HCT116 (cell line): ENCODE results near the gene DENND4C. TPM values are rescaled to one million over a fixed set of nuclear protein-coding genes. Genes with fewer than 3 reads are reported as not detected.

ENCODE experiments used
- ATAC-seq: fragments of 200-7000 bp; cut with Tn5 transposase; 2 replicates; pipeline ENCODE4 v1.9.1; 2020; ENCODE audit warnings: mild to moderate bottlenecking, moderate library complexity
- BruUV-seq: library from RNA; stranded (reverse); fragments of 400-500 nt; replicated peaks from 2 replicates; lab custom pipeline; 2021; lab: Mats Ljungman, UMichigan
- CTCF ChIA-PET: fragments of 300-600 bp; sonication (Branson Sonifier 250); formaldehyde crosslinking; loops from one replicate; lab custom pipeline; 2021; ENCODE audit warnings: antibody characterized with exemption; lab: Charles Lee
- POLR2A ChIA-PET: fragments of 300-600, 350-600 bp; sonication (Branson Sonifier 250); formaldehyde crosslinking; loops from one replicate; lab custom pipeline; 2021; ENCODE audit warnings: antibody characterized with exemption; lab: Charles Lee
- RAD21 ChIA-PET, 2 experiments: fragments of 300-600 bp; sonication (Branson Sonifier 250); formaldehyde crosslinking; loops; one replicate each; lab custom pipeline; 2023; ENCODE audit warnings: low total read pairs in 2 of 2; ENCODE audit not compliant: uncharacterized antibody in 2 of 2, unreplicated experiment in 2 of 2, low non-redundant PET in 1 of 2; lab: Charles Lee
- DNase-seq: peaks from one replicate; pipeline ENCODE4 v3.0.0-alpha.2; 2010; ENCODE audit warnings: low read depth, low spot score
- H2AFZ ChIP-seq: fragments of 200-600 bp; shearing (Covaris generic), sonication (generic); 2 replicates; pipeline ENCODE4 v1.6.1; 2017; ENCODE audit warnings: low read depth, mixed run types, mixed read lengths, antibody characterized with exemption, low read length; ENCODE audit not compliant: poor library complexity, severe bottlenecking
- H3K27ac ChIP-seq: 2 replicates; pipeline ENCODE4 v1.5.1; 2012; ENCODE audit warnings: low read depth, low read length
- H3K27me3 ChIP-seq: fragments of 200-600 bp; sonication (generic); 2 replicates; pipeline ENCODE4 v1.6.1; 2016; ENCODE audit warnings: mixed run types, low read length, mixed read lengths; ENCODE audit not compliant: insufficient read depth
- H3K36me3 ChIP-seq, 2 experiments: fragments of 200-500 bp in 1 of 2; fragments of 200-600 bp in 1 of 2; sonication (Bioruptor generic) in 1 of 2; sonication (generic) in 1 of 2; 2 replicates each; pipeline versions ENCODE4 v1.5.1 to v1.6.1; 2014 to 2016; ENCODE audit warnings: low read length in 2 of 2, inconsistent platforms in 1 of 2, mixed read lengths in 1 of 2, mixed run types in 1 of 2; ENCODE audit not compliant: insufficient read depth in 2 of 2, control insufficient read depth in 1 of 2
- H3K4me1 ChIP-seq, 2 experiments: fragments of 200-600 bp in 1 of 2; sonication (generic) in 1 of 2; 2 replicates each; pipeline versions ENCODE4 v1.5.1 to v1.6.1; 2012 to 2017; ENCODE audit warnings: low read length in 2 of 2, inconsistent platforms in 1 of 2, mild to moderate bottlenecking in 1 of 2, mixed read lengths in 1 of 2, mixed run types in 1 of 2, moderate library complexity in 1 of 2; ENCODE audit not compliant: insufficient read depth in 2 of 2, control insufficient read depth in 1 of 2
- H3K4me2 ChIP-seq: fragments of 200-600 bp; sonication (generic); 2 replicates; pipeline ENCODE4 v1.6.1; 2017; ENCODE audit warnings: mixed run types, low read length, mixed read lengths
- H3K4me3 ChIP-seq, 2 experiments: fragments of 200-600 bp in 1 of 2; sonication (generic) in 1 of 2; replicated peaks in 1 of 2; 2 replicates each; pipeline ENCODE4 v1.5.1; 2011 to 2016; ENCODE audit warnings: low read length in 2 of 2, control low read depth in 1 of 2, low read depth in 1 of 2, mild to moderate bottlenecking in 1 of 2, mixed read lengths in 1 of 2, mixed run types in 1 of 2
- H3K79me2 ChIP-seq: fragments of 200-600 bp; sonication (generic); 2 replicates; pipeline ENCODE4 v1.6.1; 2017; ENCODE audit warnings: mild to moderate bottlenecking, mixed run types, low read length, moderate library complexity, mixed read lengths; ENCODE audit not compliant: insufficient read depth
- H3K9ac ChIP-seq: fragments of 200-600 bp; sonication (generic); 2 replicates; pipeline ENCODE4 v1.6.1; 2016; ENCODE audit warnings: low read length, mixed read lengths
- H3K9me2 ChIP-seq: fragments of 200-600 bp; sonication (generic), shearing (Covaris generic); 2 replicates; pipeline ENCODE4 v1.6.1; 2017; ENCODE audit warnings: mixed run types, mild to moderate bottlenecking, moderate library complexity; ENCODE audit not compliant: insufficient read depth
- H3K9me3 ChIP-seq, 2 experiments: fragments of 200-500 bp in 1 of 2; fragments of 200-600 bp in 1 of 2; sonication (Bioruptor generic) in 1 of 2; sonication (generic) in 1 of 2; 2 replicates each; pipeline ENCODE4 v1.6.1; 2014 to 2017; ENCODE audit warnings: low read length in 2 of 2, mixed read lengths in 2 of 2, inconsistent platforms in 1 of 2, low read depth in 1 of 2, mild to moderate bottlenecking in 1 of 2, mixed run types in 1 of 2, moderate library complexity in 1 of 2; ENCODE audit not compliant: control insufficient read depth in 1 of 2, insufficient read depth in 1 of 2
- H4K20me1 ChIP-seq: fragments of 200-600 bp; sonication (generic), shearing (Covaris generic); 2 replicates; pipeline ENCODE4 v1.6.1; 2017; ENCODE audit warnings: mixed run types, mild to moderate bottlenecking, moderate library complexity; ENCODE audit not compliant: insufficient read depth
- CEBPB ChIP-seq: IDR thresholded peaks from 2 replicates; pipeline ENCODE4 v1.6.1; 2012; ENCODE audit warnings: low read depth
- ELF1 ChIP-seq: IDR thresholded peaks from 2 replicates; pipeline ENCODE4 v1.6.1; 2012; ENCODE audit warnings: low read depth, borderline replicate concordance
- FOSL1 ChIP-seq: IDR thresholded peaks from 2 replicates; pipeline ENCODE4 v1.6.1; 2012; ENCODE audit warnings: low read depth
- RAD21 ChIP-seq: IDR thresholded peaks from 2 replicates; pipeline ENCODE4 v1.6.1; 2012; ENCODE audit warnings: low read depth, mild to moderate bottlenecking
- REST ChIP-seq: IDR thresholded peaks from 2 replicates; pipeline ENCODE4 v1.6.1; 2012; ENCODE audit warnings: low read depth
- SIN3A ChIP-seq: IDR thresholded peaks from 2 replicates; pipeline ENCODE4 v1.6.1; 2012; ENCODE audit warnings: low read depth
- ZNF274 ChIP-seq: fragments of 200-500 bp; sonication (Bioruptor generic); IDR thresholded peaks from 2 replicates; pipeline ENCODE4 v1.6.1; 2014; ENCODE audit warnings: mild to moderate bottlenecking, low read depth, low read length, inconsistent platforms
- intact Hi-C: fragments of 100-400 bp; cut with micrococcal nuclease; formaldehyde crosslinking; loops from 2 replicates; pipeline ENCODE4 v1.10.0; 2022
- total RNA-seq: library from RNA; stranded (reverse); gene quantifications from one replicate; pipeline ENCODE4 v1.2.1, GENCODE V29; 2021; ENCODE audit not compliant: unreplicated experiment

Gene DENND4C
- total RNA-seq, 1 experiment from 2014 or later, result 20.9 TPM

GRCh38 chr9:19409401-19410194, 179.1 kb downstream of the DENND4C start (continued):
- no peak for TF ChIP-seq REST

GRCh38 chr9:19410195-19410503, 179.7 kb downstream of the DENND4C start:
- H3K36me3 ChIP-seq, result no peaks in the 10 kb centered on the region
- H3K27me3 ChIP-seq, result no peaks in the 10 kb centered on the region
- DNase-seq (no peak), ATAC-seq (no peak)
- POLR2A ChIA-PET, result no interaction called here
- CTCF ChIA-PET, result no interaction called here
- no peak overlapping the region for H3K27ac ChIP-seq
- H3K4me3 ChIP-seq, result peak overlapping the region; percentile 78 to 88
- no TSS peak for BruUV-seq
- peak overlapping the region; percentile 100 for H3K4me2 ChIP-seq
- no peak for TF ChIP-seq RAD21
- no peak for TF ChIP-seq CEBPB
- no peak for TF ChIP-seq FOSL1
- no peak for TF ChIP-seq ZNF274
- TF ChIP-seq SIN3A, result no peak
- TF ChIP-seq ELF1, result no peak
- no peaks in the 10 kb centered on the region for H4K20me1 ChIP-seq
- intact Hi-C loops, result no loop called here
- H3K9me3 ChIP-seq, result no peaks in the 10 kb centered on the region
- H3K4me1 ChIP-seq, result peaks cover 9 to 29% of the 10 kb centered on the region in 2 experiments
- H2AFZ ChIP-seq, result no peak overlapping the region
- RAD21 ChIA-PET, result no interaction called here
- H3K9me2 ChIP-seq, result no peaks in the 10 kb centered on the region
- H3K79me2 ChIP-seq, result no peaks in the 10 kb centered on the region
- H3K9ac ChIP-seq, result no peak overlapping the region
